DOHH2 (cell line): ENCODE measurements around the gene WNT3.

ENCODE experiments used
- H3F3A ChIP-seq: fragments of 200-600 bp; sonication (generic), shearing (Covaris generic); 2 replicates; pipeline ENCODE4 v1.6.0; 2016; ENCODE audit warnings: antibody characterized with exemption, mild to moderate bottlenecking; ENCODE audit not compliant: control insufficient read depth, insufficient read depth
- H3K27ac ChIP-seq: fragments of 200-600 bp; sonication (generic); 2 replicates; pipeline ENCODE4 v1.5.1; 2014; ENCODE audit warnings: low read depth, mild to moderate bottlenecking, low read length, moderate library complexity
- H3K27me3 ChIP-seq: fragments of 200-600 bp; sonication (generic); 2 replicates; pipeline ENCODE4 v1.6.1; 2014; ENCODE audit warnings: mild to moderate bottlenecking, low read length, mixed read lengths; ENCODE audit not compliant: control insufficient read depth
- H3K36me3 ChIP-seq: fragments of 200-600 bp; sonication (generic); 2 replicates; pipeline ENCODE4 v1.6.1; 2014; ENCODE audit warnings: mild to moderate bottlenecking, low read length, moderate library complexity, mixed read lengths; ENCODE audit not compliant: control insufficient read depth
- H3K4me1 ChIP-seq: fragments of 200-600 bp; sonication (generic); 2 replicates; pipeline ENCODE4 v1.6.1; 2014; ENCODE audit warnings: mild to moderate bottlenecking, low read length, mixed read lengths; ENCODE audit not compliant: control insufficient read depth
- H3K4me2 ChIP-seq: fragments of 200-600 bp; sonication (generic); 2 replicates; pipeline ENCODE4 v1.6.0; 2014; ENCODE audit warnings: mild to moderate bottlenecking, low read length, moderate library complexity
- H3K4me3 ChIP-seq: fragments of 200-600 bp; sonication (generic); 2 replicates; pipeline ENCODE4 v1.5.1; 2014; ENCODE audit warnings: mild to moderate bottlenecking, low read length, mixed read lengths
- H3K79me2 ChIP-seq: fragments of 200-600 bp; sonication (generic); 2 replicates; pipeline ENCODE4 v1.6.1; 2014; ENCODE audit warnings: mild to moderate bottlenecking, low read length, mixed read lengths; ENCODE audit not compliant: control insufficient read depth
- H3K9me2 ChIP-seq: fragments of 200-600 bp; sonication (generic); replicated peaks from 2 replicates; pipeline ENCODE4 v1.6.1; 2014; ENCODE audit warnings: mild to moderate bottlenecking, low read length, mixed read lengths; ENCODE audit not compliant: control insufficient read depth
- H3K9me3 ChIP-seq: fragments of 200-600 bp; sonication (generic); 2 replicates; pipeline ENCODE4 v1.6.1; 2014; ENCODE audit warnings: antibody characterized with exemption, low read length, mixed read lengths; ENCODE audit not compliant: control insufficient read depth, insufficient read depth
- H4K20me1 ChIP-seq: fragments of 200-600 bp; sonication (generic); 2 replicates; pipeline ENCODE4 v1.6.0; 2014; ENCODE audit warnings: low read depth, mild to moderate bottlenecking, antibody characterized with exemption, low read length, moderate library complexity; ENCODE audit not compliant: control insufficient read depth, insufficient read depth
- CTCF ChIP-seq: fragments of 200-600 bp; sonication (generic); IDR thresholded peaks from one replicate; pipeline ENCODE4 v1.5.1; 2014; ENCODE audit warnings: antibody characterized with exemption, mild to moderate bottlenecking, low read depth, low read length; ENCODE audit not compliant: poor library complexity, severe bottlenecking
- EZH2phosphoT487 ChIP-seq: fragments of 200-600 bp; sonication (generic); IDR thresholded peaks from 2 replicates; pipeline ENCODE4 v1.6.1; 2017; ENCODE audit warnings: borderline replicate concordance, mild to moderate bottlenecking, antibody characterized with exemption, low read length, moderate library complexity, mixed read lengths

The WNT3 gene

GRCh38 chr17:46853896-46854444 lies 35.5 kb upstream of the WNT3 start:
- no peaks in the 10 kb centered on the region for H3K36me3 ChIP-seq
- no peaks in the 10 kb centered on the region for H3K27me3 ChIP-seq
- TF ChIP-seq EZH2phosphoT487 = no peak
- no peak for TF ChIP-seq CTCF

GRCh38 chr17:46851029-46851741 lies 32.7 kb upstream of the WNT3 start, which contains the start of gene WNT9B:
Gene WNT9B, plus strand, starts transcription at chr17:46851583. Its CDS starts 56 bp downstream, at chr17:46851639.
- no peaks in the 10 kb centered on the region for H3K9me2 ChIP-seq
- peaks cover 3% of the 10 kb centered on the region; the same call in 1 of the 2 replicates for H3K27me3 ChIP-seq
- H3K9me3 ChIP-seq = no peaks in the 10 kb centered on the region
- no peaks in the 10 kb centered on the region for H3F3A ChIP-seq
- H3K79me2 ChIP-seq = no peaks in the 10 kb centered on the region
- no peaks in the 10 kb centered on the region for H4K20me1 ChIP-seq
- H3K4me1 ChIP-seq = no peaks in the 10 kb centered on the region
- H3K27ac ChIP-seq = no peak within 1 kb of the TSS
- H3K4me3 ChIP-seq = no peak within 1 kb of the TSS
- TF ChIP-seq EZH2phosphoT487 (no peak), CTCF (no peak)
- H3K36me3 ChIP-seq = no peaks in the 10 kb centered on the region
- no peak within 1 kb of the TSS for H3K4me2 ChIP-seq

More at GRCh38 chr17:46853896-46854444, 35.5 kb upstream of the WNT3 start:
- H3K9me3 ChIP-seq = no peaks in the 10 kb centered on the region
- H3K4me1 ChIP-seq = no peaks in the 10 kb centered on the region
- H3F3A ChIP-seq = no peaks in the 10 kb centered on the region
- H3K4me2 ChIP-seq = no peak overlapping the region
- H3K9me2 ChIP-seq = no peaks in the 10 kb centered on the region
- H3K79me2 ChIP-seq = no peaks in the 10 kb centered on the region
- no peak overlapping the region for H3K4me3 ChIP-seq
- H3K27ac ChIP-seq = no peak overlapping the region
- H4K20me1 ChIP-seq = no peaks in the 10 kb centered on the region

- H3K79me2 ChIP-seq = no peaks in the 10 kb centered on the region
- TF ChIP-seq EZH2phosphoT487 (no peak), CTCF (no peak)
- H3K4me1 ChIP-seq = no peaks in the 10 kb centered on the region
- H3K9me2 ChIP-seq = no peaks in the 10 kb centered on the region
- H3K36me3 ChIP-seq = no peaks in the 10 kb centered on the region
- no peak overlapping the region for H3K4me2 ChIP-seq
- H3K9me3 ChIP-seq = no peaks in the 10 kb centered on the region
- H3K27me3 ChIP-seq = peaks cover 3% of the 10 kb centered on the region; the same call in 1 of the 2 replicates
- no peak overlapping the region for H3K27ac ChIP-seq
- no peak overlapping the region for H3K4me3 ChIP-seq
- H3F3A ChIP-seq = no peaks in the 10 kb centered on the region
- no peaks in the 10 kb centered on the region for H4K20me1 ChIP-seq
Measured at GRCh38 chr17:46850688-46851028, 32.2 kb upstream of the WNT3 start.
